Esophagus (tissue), 2 donors: ENCODE data around the gene CPNE6. TPM values are rescaled to one million over a fixed set of nuclear protein-coding genes. Genes with fewer than 3 reads are reported as not detected.
"Not testable (repeated sequence)": the region's sequence is repeated elsewhere in the genome, so short reads cannot be mapped to it uniquely, and the experiment has no call there.

Experiments used
- H3K27ac ChIP-seq, 2 donors: one replicate each; pipeline ENCODE4 v1.5.1; 2013; ENCODE audit warnings: low read depth in 2 of 2, mild to moderate bottlenecking in 2 of 2, inconsistent platforms in 1 of 2, low read length in 1 of 2, moderate library complexity in 1 of 2
- H3K27me3 ChIP-seq, 2 donors: one replicate each; pipeline ENCODE4 v1.6.1; 2013; ENCODE audit warnings: low read length in 2 of 2, control low read depth in 1 of 2, mild to moderate bottlenecking in 1 of 2; ENCODE audit not compliant: insufficient read depth in 2 of 2, control insufficient read depth in 1 of 2
- H3K36me3 ChIP-seq, 2 donors: one replicate each; pipeline ENCODE4 v1.6.1; 2013; ENCODE audit warnings: low read length in 1 of 2; ENCODE audit not compliant: control insufficient read depth in 2 of 2, insufficient read depth in 2 of 2
- H3K4me1 ChIP-seq, 2 donors: one replicate each; pipeline ENCODE4 v1.6.1; 2013; ENCODE audit warnings: low read length in 1 of 2; ENCODE audit not compliant: control insufficient read depth in 2 of 2, insufficient read depth in 2 of 2
- H3K4me3 ChIP-seq, 2 donors: one replicate each; pipeline ENCODE4 v1.5.1; 2013; ENCODE audit warnings: low read length in 2 of 2, mild to moderate bottlenecking in 2 of 2, low read depth in 1 of 2, moderate library complexity in 1 of 2
- H3K9me3 ChIP-seq, 2 donors: one replicate each; pipeline ENCODE4 v1.6.1; 2013; ENCODE audit warnings: mild to moderate bottlenecking in 2 of 2, low read depth in 1 of 2, low read length in 1 of 2, moderate library complexity in 1 of 2; ENCODE audit not compliant: control insufficient read depth in 2 of 2, insufficient read depth in 1 of 2
- WGBS, 2 donors: extraction: QIAGEN DNeasy Blood & Tissue Kit; methylation state at CpG; one replicate each; pipeline ENCODE4 v1.1.7; 2013; 5-methylcytosine and 5-hydroxymethylcytosine counted together
- polyA plus RNA-seq, 2 donors: library from polyadenylated mRNA; stranded (reverse); fragments of 200-250 nt; gene quantifications; one replicate each; pipeline ENCODE4 v1.2.3, GENCODE V29; 2013
- donor health status: healthy with polysubstance abuse.
- donor health status: Bipolar disorder and iron deficiency.

The CPNE6 gene
- under 1 TPM in 1 of 2 donors, not detected in 1; 0.06 TPM for polyA plus RNA-seq

DNA sequence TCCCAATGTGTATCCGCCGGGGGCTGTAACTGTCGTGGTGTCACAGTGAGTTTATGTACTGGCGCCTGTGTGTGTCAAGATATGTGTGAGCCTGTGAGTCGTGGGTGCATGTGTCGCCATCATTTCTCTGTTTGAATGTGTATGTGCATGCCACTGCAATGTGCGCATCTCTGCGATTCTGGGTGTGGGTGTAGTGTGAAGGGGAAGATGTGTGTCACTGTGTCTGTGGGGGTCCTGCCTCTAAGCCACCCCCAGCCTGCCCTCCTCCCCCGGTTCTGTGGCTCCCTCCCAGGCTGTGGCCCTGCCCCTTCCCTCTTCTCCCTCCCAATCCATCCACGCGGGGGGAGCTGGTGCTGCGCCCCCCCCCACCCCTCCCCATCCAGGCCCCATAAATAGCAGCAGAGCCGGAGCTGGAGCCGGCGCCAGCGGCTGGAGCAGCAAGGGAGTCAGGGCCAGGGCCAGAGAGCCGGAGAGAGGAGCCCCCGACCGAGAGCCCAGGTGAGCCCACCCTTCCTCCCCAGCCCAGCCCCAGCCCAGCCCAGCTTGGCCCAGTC, at the start of gene CPNE6:
CPNE6 (plus strand) TSS at position 419 of the 554 bp plus-strand sequence. CDS start 1,375 bp downstream, outside the sequence.
- H3K36me3 ChIP-seq = no peaks in the 10 kb centered on the region
- no peak within 1 kb of the TSS for H3K4me3 ChIP-seq
- H3K27me3 ChIP-seq = no peaks in the 10 kb centered on the region
- WGBS, 2 donors = 46 to 65% methylated on average over 12 to 19 of the region's 19 CpGs
- no peak within 1 kb of the TSS for H3K27ac ChIP-seq
- peaks cover 0 to 7% of the 10 kb centered on the region in 2 donors for H3K4me1 ChIP-seq
- no peaks in the 10 kb centered on the region for H3K9me3 ChIP-seq

DNA sequence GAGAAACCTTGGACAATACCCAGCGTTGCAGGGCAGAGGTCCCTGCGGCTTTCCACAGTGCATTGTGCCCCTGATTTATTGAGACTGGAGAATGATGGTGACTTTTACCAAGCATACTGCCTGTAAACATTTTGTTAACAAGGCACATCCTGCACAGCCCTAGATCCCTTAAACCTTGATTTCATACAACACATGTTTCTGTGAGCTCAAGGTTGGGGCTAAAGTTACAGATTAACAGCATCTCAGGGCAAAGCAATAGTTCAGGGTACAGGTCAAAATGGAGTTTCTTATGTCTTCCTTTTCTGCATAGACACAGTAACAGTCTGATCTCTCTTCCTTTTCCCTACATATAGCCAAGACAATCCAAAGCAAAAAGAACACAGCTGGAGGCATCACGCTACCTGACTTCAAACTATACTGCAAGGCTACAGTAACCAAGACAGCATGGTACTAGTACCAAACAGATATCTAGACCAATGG, 46.4 kb upstream of the CPNE6 start:
- not testable (repeated sequence) for H3K27ac ChIP-seq, H3K36me3 ChIP-seq, H3K9me3 ChIP-seq, H3K4me3 ChIP-seq, H3K4me1 ChIP-seq, H3K27me3 ChIP-seq
- 98 to 99% methylated on average over 3 of the region's 3 CpGs for WGBS, 2 donors

GRCh38 chr14:24029687-24030086, 41.7 kb upstream of the CPNE6 start:
- not testable (repeated sequence) for H3K4me1 ChIP-seq, H3K27ac ChIP-seq, H3K27me3 ChIP-seq, H3K9me3 ChIP-seq, H3K4me3 ChIP-seq, H3K36me3 ChIP-seq
- WGBS, 2 donors = 92 to 94% methylated on average over 2 of the region's 3 CpGs

GRCh38 chr14:24031331-24031730, 40.0 kb upstream of the CPNE6 start:
- not testable (repeated sequence) for H3K27ac ChIP-seq, H3K36me3 ChIP-seq, H3K4me3 ChIP-seq, H3K27me3 ChIP-seq, H3K4me1 ChIP-seq, H3K9me3 ChIP-seq
- WGBS, 2 donors = 97 to 98% methylated on average over 2 of the region's 2 CpGs

DNA sequence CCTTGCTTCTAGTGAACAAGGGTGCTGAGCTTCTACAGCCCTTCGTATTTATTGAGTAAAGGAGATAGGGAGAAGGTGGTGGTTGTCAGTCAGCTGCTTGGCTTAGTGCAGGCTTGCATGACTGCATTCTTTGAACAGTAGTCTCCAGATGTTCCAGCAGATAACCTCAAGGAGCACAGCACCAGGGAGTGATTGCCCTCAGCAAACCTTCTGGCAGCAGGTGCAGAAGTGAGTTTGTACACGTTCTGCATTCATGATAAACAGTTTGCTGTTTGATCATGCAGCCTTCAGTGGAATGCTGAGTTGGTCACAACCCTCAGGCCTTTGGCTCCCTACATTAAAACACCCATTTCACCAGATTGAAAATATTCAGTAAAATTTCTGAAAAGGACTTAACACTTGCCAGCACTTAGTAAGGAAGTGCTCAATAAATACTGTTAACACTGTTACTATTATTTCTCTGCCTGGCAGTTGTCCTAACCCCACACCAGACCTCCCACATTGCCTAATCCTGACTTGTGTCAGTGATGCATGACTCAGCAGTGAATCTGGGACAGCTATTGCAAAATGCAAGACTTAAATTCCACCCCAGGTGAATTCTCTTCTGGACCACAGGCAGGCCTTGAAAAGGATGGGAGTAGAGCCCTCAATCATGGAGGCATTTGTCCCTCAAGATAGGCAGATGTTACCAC, 38.5 kb upstream of the CPNE6 start:
- WGBS, 2 donors = 59 to 70% methylated on average over 2 of the region's 2 CpGs
- Histone ChIP-seq H3K27ac (peak overlapping the region in 1 of 2 donors; percentile 30), H3K36me3 (no peaks in the 10 kb centered on the region), H3K4me1 (peaks cover 0 to 6% of the 10 kb centered on the region in 2 donors), H3K4me3 (no peak overlapping the region), H3K27me3 (no peaks in the 10 kb centered on the region), H3K9me3 (no peaks in the 10 kb centered on the region)

GRCh38 chr14:24035769-24036168, 35.6 kb upstream of the CPNE6 start:
- Histone ChIP-seq H3K27ac (peak overlapping the region; percentile 85 to 95), H3K4me3 (peak overlapping the region; percentile 49 to 56)
- not testable (repeated sequence) for H3K27me3 ChIP-seq, H3K4me1 ChIP-seq, H3K36me3 ChIP-seq, H3K9me3 ChIP-seq
- 36 to 47% methylated on average over 3 of the region's 4 CpGs for WGBS, 2 donors

DNA sequence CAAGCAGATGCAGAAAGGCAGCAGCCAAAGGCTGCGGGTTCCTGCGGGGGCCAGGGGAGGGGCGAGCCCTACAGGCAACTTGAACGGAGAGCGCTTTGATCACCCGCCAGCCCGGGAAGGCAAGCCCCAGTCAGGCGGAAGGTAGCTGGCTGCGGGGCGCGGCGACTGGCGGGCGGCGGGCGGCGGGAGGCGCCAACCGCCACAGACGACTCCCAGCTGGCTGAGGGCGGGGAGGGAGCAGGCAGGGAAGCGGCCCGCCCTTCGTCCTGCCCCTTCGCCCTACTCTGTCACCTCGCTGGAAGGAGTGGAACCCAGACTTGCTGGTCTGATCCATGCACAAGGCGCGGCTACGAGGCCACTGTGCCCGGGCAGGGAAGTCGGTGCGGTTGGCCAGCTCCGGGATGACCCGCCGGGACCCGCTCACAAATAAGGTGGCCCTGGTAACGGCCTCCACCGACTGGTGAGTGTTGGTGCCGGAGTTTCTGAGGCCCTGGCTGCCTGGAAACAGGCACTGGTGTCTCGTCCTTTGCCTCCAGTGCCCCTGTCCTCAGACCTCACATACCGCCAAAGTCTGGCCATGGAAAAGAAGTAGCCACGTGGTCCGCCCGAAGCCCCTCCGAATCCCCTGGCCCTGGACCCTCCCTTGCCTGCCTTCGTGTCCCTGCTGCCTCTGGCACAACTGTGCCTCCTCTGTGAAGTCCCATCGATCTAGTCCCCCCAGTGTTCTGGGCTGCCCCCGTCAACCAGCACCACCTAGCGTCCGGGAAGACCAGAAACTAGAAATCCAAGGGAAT, 35.0 kb upstream of the CPNE6 start:
- Histone ChIP-seq H3K4me3 (peak overlapping the region; percentile 49 to 56), H3K4me1 (peaks cover 0 to 6% of the 10 kb centered on the region in 2 donors), H3K27me3 (no peaks in the 10 kb centered on the region), H3K9me3 (no peaks in the 10 kb centered on the region), H3K27ac (peak overlapping the region; percentile 85 to 95), H3K36me3 (no peaks in the 10 kb centered on the region)
- 1% methylated on average over 40 to 50 of the region's 50 CpGs for WGBS, 2 donors

- not testable (repeated sequence) for H3K9me3 ChIP-seq, H3K27me3 ChIP-seq, H3K4me1 ChIP-seq, H3K36me3 ChIP-seq
- peak overlapping the region; percentile 49 to 56 for H3K4me3 ChIP-seq
- peak overlapping the region; percentile 68 to 85 for H3K27ac ChIP-seq
- 34 to 40% methylated on average over 10 of the region's 10 CpGs for WGBS, 2 donors
Observed at GRCh38 chr14:24036963-24037657, 34.3 kb upstream of the CPNE6 start.

GRCh38 chr14:24037658-24038037, 33.7 kb upstream of the CPNE6 start:
- no peak overlapping the region for H3K4me3 ChIP-seq
- no peaks in the 10 kb centered on the region for H3K9me3 ChIP-seq
- no peaks in the 10 kb centered on the region for H3K27me3 ChIP-seq
- no peak overlapping the region for H3K27ac ChIP-seq
- WGBS, 2 donors = 76 to 79% methylated on average over 14 of the region's 14 CpGs
- H3K4me1 ChIP-seq = peaks cover 0 to 9% of the 10 kb centered on the region in 2 donors
- H3K36me3 ChIP-seq = no peaks in the 10 kb centered on the region
